Fibroblast of skin of right biceps (primary cell): ENCODE measurements around the gene GBX2.

Experiments
- DNase-seq: peaks from one replicate; pipeline ENCODE4 v3.0.0-alpha.2; 2013

The GBX2 gene

DNA sequence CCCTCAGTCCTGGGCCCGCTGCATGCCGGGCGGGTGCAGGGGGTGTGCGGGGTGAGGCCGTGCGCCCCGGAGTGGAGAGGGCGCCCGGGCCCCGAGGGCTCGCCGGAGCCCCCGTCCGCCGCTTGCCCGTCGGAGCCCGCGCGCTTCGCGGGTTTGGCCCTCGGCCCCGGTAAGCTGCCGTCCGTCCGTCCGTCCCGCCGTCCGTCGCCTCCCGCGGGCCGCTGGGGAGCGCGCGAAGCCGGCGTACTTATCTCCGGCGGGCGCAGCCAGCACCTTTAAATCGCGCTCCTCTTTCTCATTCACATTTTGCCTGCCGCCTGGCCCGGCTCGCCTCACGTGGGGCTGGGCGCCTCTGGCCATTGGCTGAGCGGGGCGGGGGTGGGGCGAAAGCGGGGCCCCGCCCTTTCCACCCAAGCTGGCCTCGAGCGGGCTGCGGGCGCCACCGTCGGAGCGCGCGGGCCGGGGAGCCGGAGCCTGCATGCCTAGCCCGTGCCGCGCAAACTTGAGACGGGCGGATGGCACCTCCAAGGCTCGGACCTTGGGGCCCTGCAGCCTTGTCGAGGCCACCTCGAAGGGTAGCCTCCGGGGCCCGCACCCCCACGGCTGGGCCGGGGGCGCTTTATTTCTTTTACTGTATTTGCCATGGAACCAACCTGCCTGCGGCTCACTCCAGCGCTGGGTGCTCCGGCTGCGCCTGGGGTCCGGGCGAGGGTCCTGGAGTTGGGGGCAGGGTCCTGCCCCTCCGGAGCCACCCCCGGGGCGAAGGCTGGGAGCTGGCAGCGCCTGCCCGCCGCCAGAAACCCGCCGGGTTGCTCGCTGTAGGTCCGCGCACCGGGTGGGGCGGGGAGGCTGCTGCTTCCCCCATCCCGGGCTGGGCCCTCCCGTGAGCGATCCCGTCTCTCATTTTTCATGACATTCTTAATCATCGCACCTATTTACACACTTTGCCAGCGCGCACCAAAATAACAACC lies at the start of gene GBX2:
Gene GBX2, minus strand, starts transcription at position 277 of the 971 bp plus-strand sequence. CDS start 415 bp downstream, outside the sequence.
- peak; percentile 74 for DNase-seq

DNA sequence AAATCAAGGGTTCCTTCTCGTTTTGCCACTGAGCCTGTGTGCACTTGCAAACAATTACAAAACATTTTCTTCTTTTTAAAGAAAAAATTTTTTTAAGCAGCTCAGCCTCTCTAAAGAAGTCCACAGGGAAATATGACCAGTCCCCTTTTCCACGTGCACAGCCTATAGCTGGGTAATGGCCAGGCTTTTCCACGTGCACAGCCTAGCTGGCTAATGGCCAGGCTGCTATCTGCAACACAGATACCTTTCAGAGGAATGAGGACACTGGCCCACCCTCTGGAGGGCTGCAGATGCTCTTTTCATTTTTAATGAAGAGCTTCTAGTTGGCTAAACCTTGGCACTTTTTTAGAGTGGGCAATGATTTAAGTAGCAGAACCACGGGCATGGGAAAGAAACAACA lies 49.7 kb upstream of the GBX2 start:
- DNase-seq: no peak

DNA sequence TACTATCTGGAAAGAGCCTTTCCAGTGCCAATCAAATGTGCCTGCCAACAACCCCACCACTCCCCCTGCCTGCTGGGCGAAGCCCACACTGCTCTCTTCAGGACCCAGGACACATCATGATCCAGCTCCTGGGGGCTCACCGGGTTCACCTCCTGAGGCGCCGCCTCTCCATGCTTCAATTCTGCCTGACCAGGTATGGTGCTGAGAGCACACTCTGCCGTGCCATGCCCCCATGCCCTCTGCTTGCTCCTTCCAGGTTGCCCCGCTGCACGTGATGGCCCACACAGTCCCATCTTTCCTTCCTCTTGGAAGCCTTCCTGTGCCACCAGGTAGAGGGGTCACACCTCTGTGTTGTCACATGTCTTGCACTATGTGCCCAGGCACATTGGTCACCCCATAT lies 48.5 kb upstream of the GBX2 start:
- DNase-seq: no peak

DNA sequence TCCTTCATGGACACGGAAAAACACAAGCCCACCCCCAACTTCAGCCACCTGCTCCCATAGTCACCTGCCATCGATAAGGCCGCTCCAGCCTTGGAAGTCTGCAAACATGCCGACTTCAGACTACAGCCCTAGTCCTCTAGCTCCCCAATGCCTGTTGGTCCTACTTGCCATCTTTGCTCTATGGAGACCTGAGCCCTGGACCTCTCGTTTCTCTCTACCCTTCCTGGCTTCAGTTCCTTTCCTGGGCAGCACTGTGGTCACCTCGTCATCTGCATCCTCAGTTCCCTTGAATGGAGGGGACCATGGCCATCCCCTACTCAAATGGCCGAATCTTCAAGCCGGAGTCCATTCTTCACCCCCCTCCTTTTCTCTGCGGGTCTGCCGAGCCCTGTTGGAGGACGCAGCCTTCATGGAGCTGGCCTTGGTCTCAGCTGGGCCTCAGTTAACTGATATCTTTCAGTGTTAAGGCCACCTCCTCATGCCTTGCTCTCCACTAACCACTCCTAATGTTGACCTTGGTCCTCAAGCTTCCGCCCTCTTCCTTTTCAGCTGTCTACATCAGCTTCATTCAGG lies 47.7 kb upstream of the GBX2 start:
- DNase-seq: no peak

DNA sequence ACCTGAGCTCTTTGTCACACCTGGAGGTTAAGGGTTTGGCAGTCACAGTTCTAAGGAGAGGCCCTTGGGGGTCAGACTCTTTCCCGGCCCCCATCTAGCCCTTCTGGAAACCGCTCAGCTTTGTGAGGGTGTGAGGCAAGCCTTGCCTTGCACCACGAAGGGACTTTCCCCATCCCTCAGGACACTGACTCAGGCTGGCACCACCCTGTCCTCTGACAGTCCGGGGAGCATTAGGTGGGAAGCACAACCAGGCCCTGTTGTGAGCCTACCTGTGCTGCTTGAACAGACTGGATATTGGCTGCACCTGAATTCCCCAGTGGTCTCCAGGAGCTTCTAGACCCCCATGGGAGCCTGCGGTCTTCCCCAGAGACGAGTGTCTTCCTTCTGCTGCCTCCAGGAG lies 47.0 kb upstream of the GBX2 start:
- no peak for DNase-seq

DNA sequence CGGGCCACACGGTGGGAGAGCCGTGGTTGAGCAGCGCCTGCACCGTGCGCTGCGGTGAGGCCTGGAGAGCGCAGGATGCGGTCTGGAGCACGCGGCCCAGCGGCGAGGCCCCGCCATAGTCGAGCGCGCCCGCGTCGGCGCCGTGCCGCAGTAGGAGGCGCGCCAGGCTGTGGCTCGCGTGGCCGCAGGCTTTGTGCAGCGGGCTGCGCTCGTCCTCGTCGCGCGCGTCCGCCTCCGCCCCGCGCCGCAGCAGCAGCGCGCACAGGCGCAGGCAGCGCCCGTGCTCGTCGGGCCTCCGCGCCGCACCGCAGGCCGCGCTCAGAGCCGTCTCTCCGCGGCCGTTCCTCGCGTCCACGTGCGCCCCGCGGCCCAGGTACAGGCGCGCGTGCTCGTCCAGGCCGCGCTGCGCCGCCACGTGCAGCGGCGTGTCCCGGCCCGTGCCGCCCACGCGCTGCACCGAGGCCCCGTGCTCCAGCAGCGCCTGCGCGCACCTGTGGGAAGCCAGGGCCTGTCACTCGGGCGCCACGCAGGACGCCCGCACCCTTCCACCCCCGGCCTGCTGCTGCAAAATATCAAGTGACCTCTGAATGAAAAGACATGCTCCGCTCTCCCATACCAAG lies 46.3 kb upstream of the GBX2 start:
- no peak for DNase-seq

DNA sequence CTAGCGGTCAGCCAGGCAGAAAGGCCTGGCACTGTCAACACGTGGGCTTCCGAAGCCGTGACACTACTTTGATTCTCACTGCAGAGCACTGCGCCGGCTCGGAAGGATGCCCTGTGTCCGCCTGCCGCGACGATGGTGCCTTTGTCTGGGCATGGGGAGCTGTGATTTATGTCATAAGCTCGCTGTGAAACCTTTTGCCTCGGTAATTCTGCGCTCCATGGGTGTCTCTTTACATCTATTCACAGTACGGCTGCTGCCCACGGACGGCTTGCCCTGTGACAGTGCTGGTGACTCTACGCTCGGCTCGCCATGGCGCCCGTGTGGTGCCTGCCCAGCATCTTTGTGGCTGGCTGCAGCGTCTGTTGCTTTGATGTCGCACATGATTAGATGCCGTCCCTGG lies 43.1 kb upstream of the GBX2 start:
- DNase-seq: no peak

DNA sequence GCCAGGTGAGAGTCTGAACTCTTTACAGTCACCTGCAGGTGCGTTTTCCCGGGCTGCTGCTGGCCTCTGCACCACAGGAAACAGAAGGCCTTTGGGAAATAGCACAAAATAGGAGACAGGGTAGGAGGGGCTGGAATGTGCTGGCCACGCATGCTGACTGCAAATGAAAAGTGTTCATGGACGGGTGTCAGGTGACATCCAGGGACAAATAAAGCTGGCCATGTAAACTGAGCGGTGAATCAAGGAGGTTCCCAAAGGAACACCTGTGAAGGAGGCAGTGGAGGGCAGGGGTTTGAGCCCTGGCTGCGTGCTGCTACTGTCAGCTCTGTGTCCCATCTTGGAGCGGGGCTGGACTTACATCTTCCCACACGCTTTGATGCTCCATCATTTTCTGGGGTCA lies 42.4 kb upstream of the GBX2 start:
- no peak for DNase-seq

DNA sequence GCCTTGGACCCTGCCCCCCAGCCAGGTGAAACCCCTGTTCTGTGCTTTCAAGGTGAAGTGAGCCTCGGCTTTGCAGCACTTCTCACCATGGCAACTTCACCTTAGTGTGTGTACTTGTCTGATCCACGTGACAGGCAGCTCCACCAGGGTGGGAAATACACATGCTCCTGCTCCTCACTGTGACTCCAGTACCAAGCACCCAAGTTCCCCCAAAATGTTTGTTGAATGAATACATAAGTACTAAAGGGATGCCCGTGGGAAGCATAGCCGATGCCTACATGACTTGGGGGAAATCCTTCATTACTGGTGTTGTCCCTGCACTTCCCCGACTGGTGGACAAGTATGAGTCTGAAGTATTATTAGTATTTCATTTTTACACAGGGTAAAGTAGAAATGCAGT lies 41.8 kb upstream of the GBX2 start:
- DNase-seq: no peak

DNA sequence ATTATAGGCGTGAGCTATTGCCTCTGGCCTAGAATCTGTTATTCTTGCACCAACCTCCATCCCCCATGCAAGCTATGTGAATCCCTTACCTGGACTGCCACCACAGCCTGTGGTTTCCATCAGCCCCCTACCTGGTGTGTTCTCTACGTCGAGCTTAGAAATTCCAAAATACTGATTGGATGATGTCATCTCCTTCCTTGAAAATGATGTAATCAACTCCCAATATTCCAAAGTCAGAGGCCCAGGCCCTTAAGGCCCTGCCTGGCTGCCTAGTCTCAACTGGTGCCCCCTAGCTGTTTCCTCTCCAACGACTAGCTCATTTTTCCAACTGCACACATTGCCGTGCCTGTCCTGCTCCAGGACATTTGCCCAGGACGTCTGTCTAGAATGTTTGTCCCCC lies 41.3 kb upstream of the GBX2 start:
- peak; percentile 28 for DNase-seq

DNA sequence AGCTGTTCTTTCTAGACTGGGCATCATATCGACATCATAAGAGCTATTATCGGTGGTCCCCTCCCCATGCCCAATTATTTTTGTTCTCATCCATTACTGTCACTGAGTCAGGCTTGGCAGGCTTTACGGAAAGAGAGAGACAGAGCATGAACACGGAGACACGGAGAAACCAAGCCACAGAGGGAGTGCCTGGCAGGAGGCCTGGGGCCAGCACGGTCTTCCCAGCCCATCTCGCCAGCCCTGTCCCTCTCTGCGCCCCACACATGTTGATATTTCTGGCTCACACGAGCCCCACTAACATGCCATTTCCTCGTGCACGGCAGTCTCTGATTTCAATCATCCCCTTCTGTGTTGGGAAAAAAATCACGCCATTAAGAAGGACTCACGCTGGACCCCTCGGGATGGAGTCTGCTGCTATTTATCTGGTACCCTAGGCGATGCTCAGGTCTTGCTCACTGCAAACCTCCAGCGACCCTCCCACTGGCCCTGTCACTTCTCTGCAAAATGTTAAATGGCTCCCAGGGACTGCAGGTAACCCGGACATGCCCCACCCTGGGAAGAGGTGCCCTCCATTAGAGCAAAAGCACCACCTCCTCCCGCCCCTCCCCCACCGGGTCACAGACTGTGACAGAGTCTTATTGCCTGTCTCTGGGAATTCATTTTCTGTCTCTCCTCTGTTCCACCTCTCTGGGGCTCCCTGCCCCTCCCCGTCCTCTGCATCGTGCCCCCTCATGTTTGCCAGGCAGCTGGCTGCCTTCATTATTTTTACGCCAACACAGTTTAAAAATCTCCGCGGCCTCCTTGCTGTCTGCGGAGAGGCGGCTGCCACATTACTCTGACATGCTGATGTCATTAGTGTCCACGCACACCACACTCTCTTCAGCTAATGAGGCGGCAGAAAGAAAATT lies 40.1 kb upstream of the GBX2 start:
- DNase-seq: no peak

DNA sequence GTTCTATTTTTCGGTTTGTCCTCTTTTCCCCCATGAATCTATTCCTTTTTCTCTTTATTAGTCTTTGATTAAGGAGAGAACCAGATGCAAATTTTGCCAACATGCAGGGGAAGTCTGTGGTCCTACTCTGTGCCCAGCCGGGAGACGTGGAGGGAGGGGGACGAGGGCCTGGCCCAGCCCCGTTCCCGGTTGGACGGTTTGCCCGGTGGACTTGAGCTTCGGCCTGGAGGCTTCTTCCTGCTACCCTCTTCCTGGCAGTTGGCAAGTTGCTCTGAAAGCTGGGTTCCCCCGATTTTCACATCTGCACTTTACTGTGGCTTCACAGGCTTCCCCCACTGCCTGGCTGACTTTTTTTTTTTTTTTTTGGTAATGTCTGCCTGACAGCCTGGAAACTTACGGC lies 39.3 kb upstream of the GBX2 start:
- DNase-seq: no peak

DNA sequence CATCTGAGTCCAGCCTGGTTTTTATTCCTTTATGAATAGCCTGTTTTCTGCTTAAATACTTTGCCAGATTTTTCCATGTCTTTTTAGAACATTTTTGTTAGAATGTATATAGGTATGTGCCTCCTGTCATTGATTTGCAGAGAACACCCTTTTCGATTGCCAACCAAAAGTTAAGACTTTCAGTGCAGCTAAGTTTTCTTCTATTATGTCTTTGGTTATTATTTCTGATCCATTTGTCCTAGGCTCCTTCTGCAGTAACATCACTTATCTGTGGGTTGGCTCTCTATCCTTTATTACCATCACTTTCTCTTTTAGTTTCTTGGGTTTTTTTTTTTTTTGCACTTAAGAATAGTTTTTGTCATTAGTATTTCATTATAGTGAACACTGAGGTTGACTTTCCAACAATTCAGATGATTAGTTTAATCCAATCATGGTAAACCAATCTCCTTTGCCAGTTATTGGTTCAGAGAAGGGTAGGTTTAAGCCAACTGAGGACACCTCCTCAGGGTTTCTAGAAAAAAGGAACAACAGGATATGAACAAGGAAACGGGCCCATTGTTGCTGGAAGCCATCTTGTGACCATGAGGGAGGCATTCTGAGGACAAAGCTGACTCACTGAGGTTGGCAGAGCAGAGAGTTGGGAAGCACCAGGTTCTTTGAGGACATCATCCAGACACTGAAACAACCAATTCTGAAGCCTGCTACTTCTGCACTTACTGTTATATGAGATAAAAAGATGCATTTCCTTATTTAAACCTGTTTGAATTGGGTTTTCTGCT lies 37.9 kb upstream of the GBX2 start:
- no peak for DNase-seq

DNA sequence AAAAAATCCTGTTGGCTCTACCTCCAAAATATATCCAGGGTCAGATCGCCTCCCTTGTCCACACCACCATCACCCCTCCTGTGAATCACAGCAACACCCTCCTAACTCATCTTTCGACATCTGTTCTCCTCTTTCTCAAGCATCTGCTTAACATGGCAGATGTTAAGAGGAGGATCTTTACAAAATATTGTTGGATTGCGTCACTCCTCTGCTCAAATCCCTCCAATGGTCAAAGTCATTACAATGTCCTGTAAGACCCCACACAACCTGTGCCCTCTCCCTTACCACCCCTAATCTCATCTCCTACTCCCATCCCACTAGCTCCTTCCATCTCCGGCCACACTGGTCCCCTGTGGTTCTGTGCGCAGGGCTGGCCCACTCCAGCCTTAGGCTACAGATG lies 36.8 kb upstream of the GBX2 start:
- no peak for DNase-seq

DNA sequence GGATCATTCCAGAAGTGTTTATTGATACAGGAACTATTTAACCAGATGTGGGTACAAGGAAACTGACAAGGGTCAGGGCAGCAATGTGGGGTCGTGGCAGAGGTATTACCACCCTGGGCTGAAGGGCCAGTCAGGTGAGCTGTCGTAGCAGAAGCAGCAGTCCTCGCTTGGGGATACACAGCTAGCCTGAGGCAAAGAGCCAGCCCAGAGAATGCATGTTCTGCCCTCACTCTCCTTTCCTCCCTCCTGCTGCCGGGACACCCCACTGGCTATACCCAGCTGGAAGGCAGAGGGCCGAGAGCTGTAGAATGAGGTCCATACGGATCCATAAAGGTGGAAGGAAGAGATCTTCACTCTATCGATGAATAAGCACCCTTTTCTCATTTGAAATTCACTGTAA lies 32.2 kb upstream of the GBX2 start:
- no peak for DNase-seq

DNA sequence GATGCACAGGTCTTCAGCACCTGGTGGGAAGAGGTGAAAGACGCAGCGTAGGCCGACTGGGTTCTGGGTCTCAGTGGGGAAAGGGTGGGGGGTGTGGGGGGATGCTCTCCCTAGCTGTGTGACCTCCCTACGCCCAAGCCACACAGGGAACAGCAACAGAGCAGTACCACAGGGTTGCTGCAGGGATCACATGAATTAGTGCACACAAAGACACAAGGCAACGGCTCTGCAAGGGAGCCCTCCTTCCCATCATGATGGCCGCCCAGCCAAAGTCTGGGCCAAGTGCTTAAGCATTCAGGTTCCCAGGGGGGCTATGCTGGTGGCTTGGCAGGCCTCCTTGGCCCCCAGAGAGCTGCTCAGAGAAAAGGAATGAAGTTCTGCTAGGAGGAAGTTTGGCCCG lies 28.2 kb upstream of the GBX2 start:
- no peak for DNase-seq

DNA sequence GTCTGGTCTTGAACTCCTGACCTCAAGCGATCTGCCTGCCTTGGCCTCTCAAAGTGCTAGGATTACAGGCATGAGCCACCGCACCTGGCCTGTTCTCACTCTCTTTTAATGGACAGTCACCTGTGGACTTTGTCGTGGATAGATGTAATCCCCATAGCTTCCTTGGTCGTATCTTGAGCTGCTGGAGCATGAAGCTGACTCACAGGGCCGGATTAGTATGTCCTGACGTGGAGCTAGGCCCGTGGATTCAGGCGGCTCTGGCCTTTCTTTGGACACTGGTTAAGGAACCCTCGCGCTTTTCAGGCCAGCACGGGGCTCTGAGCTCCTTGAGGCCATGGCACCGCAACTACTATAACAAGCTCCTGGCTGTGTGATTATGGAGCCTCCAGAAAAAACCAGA lies 27.5 kb upstream of the GBX2 start:
- DNase-seq: no peak

DNA sequence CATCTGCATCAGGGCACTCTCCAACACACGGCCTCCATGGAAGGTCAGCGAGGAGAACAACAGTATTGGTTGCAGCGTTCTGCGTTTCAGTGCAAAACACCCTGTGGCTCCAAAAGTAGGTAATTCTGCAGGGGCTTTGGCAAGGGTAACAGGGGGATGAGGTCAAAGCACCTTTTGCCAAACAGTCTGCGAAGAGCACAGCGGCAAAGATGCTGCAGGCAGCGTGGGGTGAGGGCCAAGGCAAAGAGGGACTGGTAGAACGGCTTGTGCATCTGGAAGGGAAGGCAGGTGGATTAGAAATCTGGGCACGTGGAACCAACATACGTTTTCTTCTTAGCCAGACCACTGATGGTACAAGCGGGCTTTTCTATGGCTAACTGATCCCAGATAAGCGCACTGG lies 26.6 kb upstream of the GBX2 start:
- no peak for DNase-seq

DNA sequence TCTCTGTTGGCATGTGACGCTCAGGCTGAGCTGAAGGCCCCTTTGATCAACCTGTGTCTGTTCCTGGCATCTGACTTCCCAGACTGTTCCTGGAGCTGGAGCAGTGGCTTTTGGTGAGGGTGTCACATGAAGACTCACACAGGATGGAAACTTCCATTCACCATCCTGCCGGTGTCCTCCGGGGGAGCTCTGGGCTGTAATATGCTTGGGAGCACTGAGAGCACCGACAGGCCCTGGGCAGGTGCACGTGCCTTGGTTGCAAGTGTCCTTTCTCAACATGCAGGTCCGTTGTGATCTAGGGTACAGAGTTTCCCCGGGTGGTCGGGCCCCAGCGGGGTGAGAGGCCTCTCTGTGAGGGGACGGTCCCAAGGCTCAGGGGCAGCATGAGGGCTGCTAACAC lies 24.8 kb upstream of the GBX2 start:
- no peak for DNase-seq

DNA sequence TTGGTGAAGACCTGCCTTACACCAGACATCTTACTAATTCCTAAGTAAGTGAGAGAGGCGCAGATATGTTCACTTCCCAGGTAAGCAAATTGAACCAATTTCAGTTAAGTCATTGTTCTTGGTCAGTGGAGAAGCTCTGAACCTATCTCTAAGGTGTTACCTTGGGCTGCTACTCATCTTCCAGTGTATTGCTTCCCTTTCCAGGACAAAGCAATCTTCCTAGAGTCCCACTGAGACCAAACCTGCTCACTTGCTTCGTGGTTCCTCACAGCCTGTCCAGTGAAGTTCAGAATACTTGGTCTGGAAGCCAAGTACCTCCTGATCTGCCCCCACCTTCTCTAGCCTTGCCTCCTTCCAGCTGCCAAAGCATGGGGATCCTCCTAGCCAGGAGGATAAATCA lies 22.5 kb upstream of the GBX2 start:
- no peak for DNase-seq

DNA sequence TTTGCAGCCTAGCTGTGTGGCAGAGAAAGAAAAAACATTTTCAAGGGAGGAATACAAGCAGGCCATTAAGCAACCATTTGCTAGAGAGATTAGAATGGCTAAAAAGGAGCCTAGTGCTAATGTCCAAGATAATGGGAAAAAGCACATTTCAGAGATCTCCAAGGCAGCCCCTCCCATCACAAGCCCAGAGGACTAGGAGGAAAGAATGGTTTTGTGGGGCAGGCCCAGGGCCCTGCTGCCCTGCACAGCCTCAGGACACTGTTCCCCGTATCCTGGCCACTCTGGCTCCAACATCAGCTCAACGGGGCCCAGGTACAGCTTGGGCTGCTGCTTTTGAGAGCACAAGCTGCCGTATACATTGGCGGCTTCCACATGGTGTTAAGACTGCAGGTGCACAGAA lies 16.5 kb upstream of the GBX2 start:
- DNase-seq: no peak

DNA sequence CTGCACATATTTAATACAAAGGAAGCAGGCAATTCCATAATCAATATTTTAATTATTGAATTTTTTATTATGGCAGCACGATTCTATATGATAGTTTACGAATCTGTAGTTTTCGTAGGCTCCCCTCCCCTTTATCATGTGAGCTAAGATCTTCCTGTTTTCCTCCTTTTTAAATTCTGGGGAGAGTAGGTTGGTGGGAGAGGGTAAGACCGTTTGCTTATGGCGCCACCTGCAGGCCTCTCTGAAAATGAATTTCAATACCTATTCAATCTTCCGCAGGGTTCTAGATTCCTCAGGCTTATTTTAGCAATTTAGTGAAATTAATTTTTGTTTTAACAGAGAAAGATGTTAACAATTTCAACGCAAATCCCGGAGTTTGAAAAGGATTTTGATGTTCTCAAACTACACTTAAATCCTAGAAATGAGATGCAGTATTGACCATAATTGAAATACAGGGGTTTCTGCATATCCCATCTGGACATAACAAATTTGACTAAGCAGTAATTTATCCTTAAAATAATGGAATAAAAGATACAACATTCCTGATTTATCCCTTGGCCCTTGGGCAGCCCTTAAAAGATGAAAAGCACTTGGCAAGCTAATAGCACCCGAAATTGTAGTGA lies 12.8 kb upstream of the GBX2 start:
- DNase-seq: peak; percentile 72
